SK-N-MC (cell line): ENCODE data around the gene ITIH4.

Experiments
- DNase-seq: peaks from one replicate; pipeline ENCODE4 v3.0.0-alpha.2; 2011; ENCODE audit warnings: low read depth, low spot score
- H3K27ac ChIP-seq: fragments of 200-600 bp; sonication (generic); 2 replicates; pipeline ENCODE4 v1.5.1; 2016; ENCODE audit warnings: mixed run types
- H3K36me3 ChIP-seq: fragments of 200-600 bp; sonication (generic); 2 replicates; pipeline ENCODE4 v1.6.1; 2017; ENCODE audit warnings: antibody characterized with exemption, low read length, mixed read lengths; ENCODE audit not compliant: insufficient read depth
- H3K4me3 ChIP-seq: fragments of 200-600 bp; sonication (generic); 2 replicates; pipeline ENCODE4 v1.5.1; 2016
- H3K9ac ChIP-seq: fragments of 200-600 bp; sonication (generic); 2 replicates; pipeline ENCODE4 v1.8.0; 2017; ENCODE audit warnings: mixed run types, mixed read lengths; ENCODE audit not compliant: insufficient read length
- H3K9me3 ChIP-seq: fragments of 200-600 bp; sonication (generic); 2 replicates; pipeline ENCODE4 v1.6.1; 2017; ENCODE audit warnings: low read depth, mild to moderate bottlenecking, antibody characterized with exemption, low read length, moderate library complexity, mixed read lengths
- EZH2 ChIP-seq: fragments of 200-600 bp; sonication (generic); IDR thresholded peaks from one replicate; pipeline ENCODE4 v1.6.1; 2017; ENCODE audit warnings: antibody characterized with exemption
- FOXP2 ChIP-seq: optimal IDR thresholded peaks from 2 replicates; pipeline ENCODE3; 2011; ENCODE audit warnings: mild to moderate bottlenecking, moderate library complexity; ENCODE audit not compliant: insufficient read depth; ENCODE audit errors: extremely low read length, control extremely low read depth
- POLR2AphosphoS5 ChIP-seq: IDR thresholded peaks from 2 replicates; pipeline ENCODE4 v1.6.1; 2012; ENCODE audit warnings: mild to moderate bottlenecking, low read depth, low read length, borderline replicate concordance

Gene ITIH4

GRCh38 chr3:52833202-52833601 is 2.7 kb upstream of the ITIH4 start:
- DNase-seq, result no peak
- no peaks in the 10 kb centered on the region for H3K36me3 ChIP-seq
- H3K27ac ChIP-seq, result no peak overlapping the region
- TF ChIP-seq FOXP2 (no peak), POLR2AphosphoS5 (no peak), EZH2 (no peak)
- no peaks in the 10 kb centered on the region for H3K9me3 ChIP-seq
- no peak overlapping the region for H3K9ac ChIP-seq
- no peak overlapping the region for H3K4me3 ChIP-seq

DNA sequence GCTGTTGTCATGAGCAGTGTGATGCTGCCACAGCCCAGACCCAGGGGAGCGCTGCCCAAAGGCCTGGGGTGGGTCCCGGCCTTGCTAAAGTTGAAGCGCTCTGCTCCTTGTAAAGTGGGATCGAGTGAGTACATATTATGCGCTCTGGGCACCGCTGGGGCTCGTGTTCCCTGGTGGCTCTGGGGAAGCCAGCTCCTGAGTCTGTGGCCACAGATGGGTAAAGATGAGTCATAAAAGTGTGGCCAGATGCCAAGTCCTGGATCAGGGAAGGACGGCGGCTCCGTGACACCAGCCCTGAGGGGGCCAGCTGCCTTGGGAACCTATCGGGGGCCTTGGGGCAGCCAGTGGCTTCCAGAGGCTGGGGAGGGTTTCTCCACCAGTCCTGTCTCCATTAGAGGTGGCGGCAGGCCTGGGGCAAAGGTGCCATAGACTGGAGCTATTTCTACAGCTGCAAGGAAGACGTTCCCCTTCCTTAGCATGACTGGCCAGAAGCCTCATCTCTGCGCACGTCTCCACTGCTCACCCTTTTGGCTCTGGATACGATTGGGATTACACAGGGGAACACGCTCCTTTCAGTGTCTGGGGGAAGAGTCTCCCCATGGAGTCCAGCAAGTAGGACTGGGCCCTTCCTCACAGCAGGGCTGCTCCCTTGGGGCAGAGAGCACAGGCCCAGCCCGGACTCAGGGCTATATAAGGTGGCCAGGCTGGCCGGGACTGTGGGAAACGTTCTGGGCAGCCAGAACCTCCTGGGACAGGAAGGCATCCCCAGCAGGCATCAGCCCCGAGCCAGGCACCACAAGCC is 1.2 kb upstream of the ITIH4 start:
- no peak for TF ChIP-seq POLR2AphosphoS5
- no peak for TF ChIP-seq EZH2
- TF ChIP-seq FOXP2, result no peak
- Histone ChIP-seq H3K4me3 (no peak overlapping the region), H3K36me3 (no peaks in the 10 kb centered on the region), H3K27ac (no peak overlapping the region), H3K9me3 (no peaks in the 10 kb centered on the region), H3K9ac (no peak overlapping the region)
- DNase-seq, result no peak

DNA sequence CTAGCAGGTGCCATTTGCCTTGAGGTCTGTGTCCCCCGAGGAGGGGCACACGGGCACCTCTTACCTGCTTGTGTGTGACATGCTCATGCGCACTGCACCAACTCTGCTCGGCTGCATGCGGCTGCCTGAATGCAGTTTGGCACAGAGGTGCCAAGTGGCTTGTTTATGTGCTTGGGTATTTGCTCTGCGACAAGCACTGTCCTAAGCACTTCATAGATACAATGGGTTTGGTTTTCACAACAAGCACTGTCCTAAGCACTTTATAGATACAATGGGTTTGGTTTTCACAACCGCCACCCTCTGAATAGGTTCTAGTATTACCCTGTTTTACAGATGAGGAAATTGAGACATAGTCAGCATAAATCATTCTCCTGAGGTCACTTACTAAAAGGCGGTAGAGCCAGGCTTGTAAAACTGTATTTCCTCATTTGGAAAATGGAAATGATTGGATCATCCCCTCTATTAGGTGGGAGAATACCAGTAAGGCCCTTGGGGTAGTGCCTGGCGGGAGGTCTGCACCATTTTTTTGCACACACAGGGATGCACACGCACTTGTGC is 487 bp downstream of the ITIH4 start:
- Histone ChIP-seq H3K9ac (no peak overlapping the region), H3K36me3 (no peaks in the 10 kb centered on the region), H3K27ac (no peak overlapping the region), H3K4me3 (no peak overlapping the region), H3K9me3 (no peaks in the 10 kb centered on the region)
- TF ChIP-seq FOXP2 (no peak), EZH2 (no peak), POLR2AphosphoS5 (no peak)
- DNase-seq, result no peak

GRCh38 chr3:52829482-52829881 is 990 bp downstream of the ITIH4 start:
- no peak for DNase-seq
- no peak overlapping the region for H3K4me3 ChIP-seq
- H3K27ac ChIP-seq, result no peak overlapping the region
- no peaks in the 10 kb centered on the region for H3K36me3 ChIP-seq
- TF ChIP-seq FOXP2, result no peak
- no peak for TF ChIP-seq EZH2
- H3K9ac ChIP-seq, result no peak overlapping the region
- no peaks in the 10 kb centered on the region for H3K9me3 ChIP-seq

- DNase-seq, result no peak
- Histone ChIP-seq H3K9ac (no peak overlapping the region), H3K36me3 (no peaks in the 10 kb centered on the region), H3K27ac (no peak overlapping the region), H3K4me3 (no peak overlapping the region), H3K9me3 (no peaks in the 10 kb centered on the region)
- no peak for TF ChIP-seq EZH2
- TF ChIP-seq POLR2AphosphoS5, result no peak
- TF ChIP-seq FOXP2, result no peak
These were observed 2.6 kb downstream of the ITIH4 start for GRCh38 chr3:52827866-52828376.

- Histone ChIP-seq H3K4me3 (no peak overlapping the region), H3K9me3 (no peaks in the 10 kb centered on the region), H3K27ac (no peak overlapping the region), H3K9ac (no peak overlapping the region), H3K36me3 (no peaks in the 10 kb centered on the region)
- no peak for TF ChIP-seq EZH2
- TF ChIP-seq FOXP2, result no peak
- TF ChIP-seq POLR2AphosphoS5, result no peak
- no peak for DNase-seq
These were observed 3.0 kb downstream of the ITIH4 start for GRCh38 chr3:52827441-52827840.

DNA sequence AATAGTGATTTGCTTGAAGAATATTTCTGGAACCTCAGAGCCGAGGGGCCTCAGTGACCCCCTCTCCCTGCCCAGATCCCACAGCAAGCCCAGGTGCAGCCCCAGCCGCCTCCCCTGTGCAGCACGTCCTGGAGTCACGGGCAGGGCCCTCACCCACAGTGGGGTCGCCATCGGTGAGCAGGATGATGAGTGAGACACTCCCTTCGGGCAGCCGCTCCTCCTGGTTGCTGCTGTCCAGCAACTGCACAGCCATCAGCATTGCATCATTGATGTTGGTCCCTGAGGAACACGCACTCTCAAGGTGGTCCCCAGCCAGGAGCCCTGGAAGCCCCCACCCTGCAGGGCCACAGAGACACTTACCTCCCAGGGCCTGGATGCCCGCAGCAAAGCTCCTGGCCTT is 6.4 kb downstream of the ITIH4 start:
- DNase-seq, result no peak
- no peak overlapping the region for H3K9ac ChIP-seq
- no peak overlapping the region for H3K27ac ChIP-seq
- TF ChIP-seq FOXP2 (no peak), EZH2 (no peak), POLR2AphosphoS5 (no peak)
- H3K36me3 ChIP-seq, result no peaks in the 10 kb centered on the region
- no peak overlapping the region for H3K4me3 ChIP-seq
- H3K9me3 ChIP-seq, result no peaks in the 10 kb centered on the region

DNA sequence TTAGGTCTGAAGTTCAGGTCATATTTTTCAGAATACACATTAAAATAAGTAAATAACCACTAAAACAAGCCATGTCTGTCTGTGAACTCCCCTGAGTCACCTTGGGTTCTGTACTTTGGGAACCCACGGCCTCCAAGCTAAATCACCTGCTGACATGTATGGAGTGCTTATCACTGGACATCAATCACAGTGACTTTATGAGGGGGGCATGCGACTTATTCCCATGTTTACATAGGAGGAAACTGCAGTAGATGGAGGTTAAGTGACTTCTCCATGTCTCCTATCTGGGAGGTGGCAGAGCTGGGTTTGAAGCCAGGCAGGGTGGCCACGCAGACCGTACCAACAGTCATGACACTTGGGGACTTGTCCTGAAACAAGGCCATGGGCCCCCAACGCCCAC is 8.1 kb downstream of the ITIH4 start:
- DNase-seq, result no peak
- Histone ChIP-seq H3K27ac (no peak overlapping the region), H3K9ac (no peak overlapping the region), H3K9me3 (no peaks in the 10 kb centered on the region), H3K36me3 (no peaks in the 10 kb centered on the region), H3K4me3 (no peak overlapping the region)
- no peak for TF ChIP-seq FOXP2
- no peak for TF ChIP-seq POLR2AphosphoS5
- TF ChIP-seq EZH2, result no peak

GRCh38 chr3:52820736-52821135 is 9.7 kb downstream of the ITIH4 start:
- no peak overlapping the region for H3K27ac ChIP-seq
- TF ChIP-seq EZH2 (no peak), POLR2AphosphoS5 (no peak)
- H3K36me3 ChIP-seq, result no peaks in the 10 kb centered on the region
- no peak overlapping the region for H3K4me3 ChIP-seq
- no peak for DNase-seq
- no peak overlapping the region for H3K9ac ChIP-seq
- H3K9me3 ChIP-seq, result no peaks in the 10 kb centered on the region
